K562 (cell line): ENCODE data around the gene MND1. TPM values are rescaled to one million over a fixed set of nuclear protein-coding genes. Genes with fewer than 3 reads are reported as not detected.

Source experiments
- MCM7 ChIP-seq, 2 experiments: fragments of 450-650 bp; IDR thresholded peaks; 2 replicates each; pipeline ENCODE4 v1.6.1; 2016 to 2018
- ZNF551 ChIP-seq: fragments of 250-450 bp; sonication (Bioruptor Pico); IDR thresholded peaks from 2 replicates; pipeline ENCODE4 v1.5.0; 2021; ENCODE audit warnings: mild to moderate bottlenecking, moderate library complexity
- ZNF699 ChIP-seq: fragments of 250-450 bp; sonication (Bioruptor Pico); IDR thresholded peaks from 2 replicates; pipeline ENCODE4 v1.8.0; 2021; ENCODE audit warnings: mild to moderate bottlenecking, moderate library complexity; ENCODE audit not compliant: insufficient replicate concordance
- polyA plus RNA-seq, 8 experiments: library from polyadenylated mRNA; depleted of rRNA in 4 of 8; stranded (reverse) in 5 of 8; unstranded in 3 of 8; fragments of >200 nt; fragmentation: Nextera tagmentation in 2 of 8; fragmentation: Illumina TruSeq in 1 of 8; extraction: Ambion mirVana in 2 of 8; extraction: Trizol in 1 of 8; gene quantifications; 2 replicates each; pipeline versions ENCODE4 v1.2.1 to v1.2.3, GENCODE V29; 2011 to 2014; ENCODE audit warnings: inconsistent platforms in 1 of 8, missing spikeins in 1 of 8
- total RNA-seq, 7 experiments: library from RNA; depleted of rRNA in 6 of 7; stranded (reverse); fragments of >200 nt in 6 of 7; fragmentation: Illumina TruSeq in 2 of 7; extraction: Trizol in 2 of 7; gene quantifications; 2 replicates each; pipeline versions ENCODE4 v1.2.1 to v1.2.3, GENCODE V29; 2011 to 2021; ENCODE audit warnings: low replicate concordance in 1 of 7
- TF ChIP-seq, protein P1 (sequence below): sonication (generic); formaldehyde crosslinking; IDR thresholded peaks from 2 replicates; pipeline ENCODE4 v1.8.1; 2022; ENCODE audit warnings: missing genetic modification reagents
- TF ChIP-seq, protein P2 (sequence below), 2 experiments: fragments of 450-650 bp; formaldehyde crosslinking in 1 of 2; IDR thresholded peaks; 2 replicates each; pipeline versions ENCODE4 v1.4.0 to v1.6.1; 2014 to 2020; ENCODE audit warnings: mild to moderate bottlenecking in 2 of 2, borderline replicate concordance in 1 of 2, low read depth in 1 of 2

Gene MND1
- total and polyA plus RNA-seq, 9 of the 15 experiments (the other 6 are each of a cell fraction or from before 2014, with no cell fraction given): 35.3 to 94.1 (median 59.9) TPM

DNA sequence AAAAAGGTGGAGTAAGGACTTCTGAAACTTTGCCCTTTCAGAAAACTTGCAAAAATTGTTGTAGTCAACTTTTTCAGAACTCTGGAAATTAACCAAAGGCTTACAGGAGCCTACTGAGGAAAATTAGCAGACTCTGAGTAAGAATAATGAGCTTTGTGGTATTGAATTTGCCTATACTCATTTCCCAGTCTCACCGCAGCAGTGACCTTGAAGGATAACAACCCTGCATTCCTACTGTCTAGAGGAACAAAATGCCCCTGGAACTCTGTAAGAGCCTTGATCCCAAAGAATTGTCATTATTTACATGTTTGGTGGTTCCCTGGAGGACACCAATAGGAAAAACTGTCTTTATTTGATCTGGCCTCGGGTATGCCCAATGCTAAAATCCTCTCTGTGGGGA lies 57.9 kb downstream of the MND1 start (continued):
- TF ChIP-seq MCM7 (IDR thresholded peaks at IDR 0.05) (no peak), ZNF551 (CRISPR knock-in tag) (no peak), ZNF699 (no peak)
- TF ChIP-seq, protein P1, sequence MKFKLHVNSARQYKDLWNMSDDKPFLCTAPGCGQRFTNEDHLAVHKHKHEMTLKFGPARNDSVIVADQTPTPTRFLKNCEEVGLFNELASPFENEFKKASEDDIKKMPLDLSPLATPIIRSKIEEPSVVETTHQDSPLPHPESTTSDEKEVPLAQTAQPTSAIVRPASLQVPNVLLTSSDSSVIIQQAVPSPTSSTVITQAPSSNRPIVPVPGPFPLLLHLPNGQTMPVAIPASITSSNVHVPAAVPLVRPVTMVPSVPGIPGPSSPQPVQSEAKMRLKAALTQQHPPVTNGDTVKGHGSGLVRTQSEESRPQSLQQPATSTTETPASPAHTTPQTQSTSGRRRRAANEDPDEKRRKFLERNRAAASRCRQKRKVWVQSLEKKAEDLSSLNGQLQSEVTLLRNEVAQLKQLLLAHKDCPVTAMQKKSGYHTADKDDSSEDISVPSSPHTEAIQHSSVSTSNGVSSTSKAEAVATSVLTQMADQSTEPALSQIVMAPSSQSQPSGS (CRISPR knock-in tag): no peak
- TF ChIP-seq, protein P2, sequence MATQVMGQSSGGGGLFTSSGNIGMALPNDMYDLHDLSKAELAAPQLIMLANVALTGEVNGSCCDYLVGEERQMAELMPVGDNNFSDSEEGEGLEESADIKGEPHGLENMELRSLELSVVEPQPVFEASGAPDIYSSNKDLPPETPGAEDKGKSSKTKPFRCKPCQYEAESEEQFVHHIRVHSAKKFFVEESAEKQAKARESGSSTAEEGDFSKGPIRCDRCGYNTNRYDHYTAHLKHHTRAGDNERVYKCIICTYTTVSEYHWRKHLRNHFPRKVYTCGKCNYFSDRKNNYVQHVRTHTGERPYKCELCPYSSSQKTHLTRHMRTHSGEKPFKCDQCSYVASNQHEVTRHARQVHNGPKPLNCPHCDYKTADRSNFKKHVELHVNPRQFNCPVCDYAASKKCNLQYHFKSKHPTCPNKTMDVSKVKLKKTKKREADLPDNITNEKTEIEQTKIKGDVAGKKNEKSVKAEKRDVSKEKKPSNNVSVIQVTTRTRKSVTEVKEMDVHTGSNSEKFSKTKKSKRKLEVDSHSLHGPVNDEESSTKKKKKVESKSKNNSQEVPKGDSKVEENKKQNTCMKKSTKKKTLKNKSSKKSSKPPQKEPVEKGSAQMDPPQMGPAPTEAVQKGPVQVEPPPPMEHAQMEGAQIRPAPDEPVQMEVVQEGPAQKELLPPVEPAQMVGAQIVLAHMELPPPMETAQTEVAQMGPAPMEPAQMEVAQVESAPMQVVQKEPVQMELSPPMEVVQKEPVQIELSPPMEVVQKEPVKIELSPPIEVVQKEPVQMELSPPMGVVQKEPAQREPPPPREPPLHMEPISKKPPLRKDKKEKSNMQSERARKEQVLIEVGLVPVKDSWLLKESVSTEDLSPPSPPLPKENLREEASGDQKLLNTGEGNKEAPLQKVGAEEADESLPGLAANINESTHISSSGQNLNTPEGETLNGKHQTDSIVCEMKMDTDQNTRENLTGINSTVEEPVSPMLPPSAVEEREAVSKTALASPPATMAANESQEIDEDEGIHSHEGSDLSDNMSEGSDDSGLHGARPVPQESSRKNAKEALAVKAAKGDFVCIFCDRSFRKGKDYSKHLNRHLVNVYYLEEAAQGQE (IDR thresholded peaks at IDR 0.05; ENCODE audit: borderline replicate concordance): no peak
- TF ChIP-seq, protein P2 (CRISPR knock-in tag; IDR thresholded peaks at IDR 0.05; ENCODE audit: low read depth): no peak
